ENCODE measurements around the gene NOP56. TPM values are rescaled to one million over a fixed set of nuclear protein-coding genes. Genes with fewer than 3 reads are reported as not detected.

NOP56 gene
- total RNA-seq = 84.9 and 108 TPM in 2 replicates

GRCh38 chr20:2651772-2652723 lies at the start of gene NOP56:
Gene NOP56, plus strand, starts transcription at chr20:2652632. Its CDS starts 29 bp downstream, at chr20:2652661.

GRCh38 chr20:2663887-2664719 lies 11.7 kb downstream of the NOP56 start, which contains the start of gene IDH3B:
Gene IDH3B, minus strand, starts transcription at chr20:2664216. Its CDS starts 28 bp downstream, at chr20:2664188.

GRCh38 chr20:2692036-2692885 lies 39.8 kb downstream of the NOP56 start, which contains the start of gene EBF4:
Gene EBF4, plus strand, starts transcription at chr20:2692780. Its CDS starts 866 bp downstream, at chr20:2693646.

Small RNA genes within 50 kb of the gene (small RNA-seq; reads per million reads assigned to genes)
- gene SNORA51 (not detected), gene SNORD110 (not detected), gene SNORD56 (not detected), gene SNORD57 (not detected), gene SNORD86 (not detected)

Other genes starting within 250 kb of the NOP56 start
- 93.0 and 255 TPM in 2 replicates for gene SNRPB, start 181.8 kb upstream of the NOP56 start, total RNA-seq
- 9.8 and 11.8 TPM in 2 replicates for gene ZNF343, start 143.7 kb upstream of the NOP56 start, total RNA-seq
- gene TMC2, start 116.1 kb upstream of the NOP56 start, total RNA-seq = not detected in 2 replicates
- gene IDH3B, start 11.6 kb downstream of the NOP56 start, total RNA-seq = 75.8 and 89.3 TPM in 2 replicates
- gene EBF4, start 40.1 kb downstream of the NOP56 start, total RNA-seq = 4.4 and 13.3 TPM in 2 replicates
- under 0.01 TPM in 1 of 2 replicates, not detected in the other for gene CPXM1, start 148.0 kb downstream of the NOP56 start, total RNA-seq
- gene C20orf141, start 162.4 kb downstream of the NOP56 start, total RNA-seq = not detected in 2 replicates
- gene TMEM239, start 163.7 kb downstream of the NOP56 start, total RNA-seq = not detected in 2 replicates
- gene PCED1A, start 188.0 kb downstream of the NOP56 start, total RNA-seq = 39.0 and 54.6 TPM in 2 replicates
- 30.6 and 42.0 TPM in 2 replicates for gene VPS16, start 188.1 kb downstream of the NOP56 start, total RNA-seq
- 29.1 and 35.5 TPM in 2 replicates for gene PTPRA, start 220.8 kb downstream of the NOP56 start, total RNA-seq

Measured in placental epithelial cell (primary cell).